Activated CD8-positive, alpha-beta memory T cell treated with anti-CD3 and anti-CD28 coated beads for 24 hours (primary cell): ENCODE data around the gene PAN3.

ENCODE experiments used
- DNase-seq: peaks from one replicate; pipeline ENCODE4 v3.0.0-alpha.2; 2020

Gene PAN3

DNA sequence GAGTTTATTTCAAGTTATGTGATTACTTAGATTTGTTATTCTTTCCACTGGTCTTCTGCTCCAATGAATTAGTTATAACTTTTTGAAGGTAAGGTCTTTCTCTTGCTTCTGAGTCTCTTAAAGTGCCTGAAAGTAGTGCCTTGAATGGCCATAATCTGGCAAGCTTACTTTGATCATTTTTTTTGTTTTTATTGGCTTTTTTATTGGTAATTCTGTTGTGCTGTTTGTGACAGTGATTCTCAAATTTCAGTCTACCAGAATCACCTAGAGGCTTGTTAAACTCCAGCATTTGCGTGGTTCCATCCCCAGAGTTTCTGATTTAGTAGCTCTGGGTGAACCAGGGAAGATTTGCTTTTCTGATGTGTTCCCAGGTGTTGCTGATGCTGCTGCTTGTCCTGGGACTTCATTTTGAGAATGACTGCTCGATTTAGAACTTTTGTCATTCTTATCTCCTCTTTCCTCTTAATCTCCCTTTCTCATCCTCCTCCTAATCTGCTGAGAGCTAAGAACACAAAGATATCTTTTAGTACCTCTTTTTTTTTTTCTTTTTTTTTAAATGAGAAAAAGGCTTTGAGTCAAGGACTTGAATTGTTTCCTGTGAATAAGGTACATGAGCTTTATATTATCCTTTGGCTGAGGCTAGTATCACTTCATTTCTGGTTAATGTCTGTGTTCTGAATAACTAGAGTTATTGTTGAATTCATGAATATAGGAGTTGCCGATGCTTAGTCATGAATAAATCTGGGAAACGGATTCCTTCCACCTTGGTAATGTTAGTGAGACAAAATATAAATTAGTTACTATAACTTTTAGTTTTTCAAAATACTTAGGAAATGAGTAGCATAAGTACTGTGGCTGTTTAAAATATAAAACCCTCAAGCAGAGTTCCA is 91.4 kb downstream of the PAN3 start:
- no peak for DNase-seq

- DNase-seq: no peak
Measured at GRCh38 chr13:28231642-28232041, 93.3 kb downstream of the PAN3 start.

- no peak for DNase-seq
Measured at GRCh38 chr13:28237944-28238343, 99.6 kb downstream of the PAN3 start.

- DNase-seq: no peak
Measured at GRCh38 chr13:28239374-28239773, 101.0 kb downstream of the PAN3 start.

- no peak for DNase-seq
Measured at GRCh38 chr13:28245465-28245864, 107.1 kb downstream of the PAN3 start.

DNA sequence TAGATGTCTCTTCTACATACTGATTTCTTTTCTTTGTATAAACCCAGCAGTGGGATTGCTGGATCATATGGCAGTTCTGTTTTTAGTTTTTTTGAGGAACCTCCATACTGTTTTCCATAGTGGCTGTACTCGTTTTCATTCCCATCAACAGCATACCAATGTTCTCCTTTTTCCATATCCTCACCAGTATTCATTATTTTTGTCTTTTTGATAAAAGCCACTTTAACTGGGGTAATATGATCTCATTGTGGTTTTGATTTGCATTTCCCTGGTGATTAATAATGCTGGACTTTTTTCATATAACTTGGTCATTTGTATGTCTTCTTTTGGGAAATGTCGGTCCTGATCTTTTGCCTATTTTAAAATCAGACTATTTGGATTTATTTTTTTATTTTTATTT is 108.5 kb downstream of the PAN3 start:
- DNase-seq: no peak

DNA sequence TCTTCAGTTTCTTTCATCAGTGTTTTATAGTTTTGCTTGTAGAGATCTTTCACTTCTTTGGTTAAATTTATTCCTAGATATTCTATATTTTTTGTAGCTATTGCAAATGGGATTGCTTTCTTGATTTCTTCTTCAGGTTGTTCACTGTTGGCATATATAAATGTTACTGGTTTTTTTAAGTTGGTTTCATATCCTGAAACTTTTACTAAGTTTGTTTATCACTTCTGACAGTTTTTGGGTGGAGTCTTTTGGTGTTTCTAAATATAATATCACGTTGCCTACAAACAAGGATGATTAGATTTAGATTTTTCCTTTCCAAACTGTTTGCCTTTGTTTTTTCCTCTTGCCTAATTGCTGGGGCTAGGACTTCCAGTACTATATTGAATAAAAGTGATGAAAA is 109.7 kb downstream of the PAN3 start:
- no peak for DNase-seq

DNA sequence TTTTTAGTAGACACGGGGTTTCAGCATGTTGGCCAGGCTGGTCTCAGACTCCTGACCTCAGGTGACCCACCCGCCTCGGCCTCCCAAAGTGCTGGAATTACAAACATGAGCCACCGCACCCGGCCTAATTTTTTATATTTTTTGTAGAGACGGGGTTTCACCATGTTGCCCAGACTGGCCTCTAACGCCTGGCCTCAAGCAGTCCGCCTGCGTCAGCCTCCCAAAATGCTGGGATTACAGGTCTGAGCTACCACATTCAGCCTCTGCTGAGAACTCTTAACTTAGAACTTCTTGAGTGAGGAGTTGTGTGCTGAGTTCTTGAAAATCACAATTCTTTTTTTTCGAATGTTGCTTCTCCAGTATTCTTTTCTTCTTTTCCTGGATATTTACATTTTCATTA is 112.2 kb downstream of the PAN3 start:
- no peak for DNase-seq

- DNase-seq: no peak
Measured at GRCh38 chr13:28251466-28251865, 113.1 kb downstream of the PAN3 start.

GRCh38 chr13:28252547-28252946 is 114.2 kb downstream of the PAN3 start:
- no peak for DNase-seq

- DNase-seq: no peak
Measured at GRCh38 chr13:28257305-28257704, 119.0 kb downstream of the PAN3 start.

GRCh38 chr13:28258417-28258816 is 120.1 kb downstream of the PAN3 start:
- DNase-seq: no peak

- DNase-seq: no peak
Measured at GRCh38 chr13:28267497-28267896, 129.2 kb downstream of the PAN3 start.

GRCh38 chr13:28268800-28269223 is 130.5 kb downstream of the PAN3 start:
- DNase-seq: no peak

GRCh38 chr13:28271056-28271840 is 132.9 kb downstream of the PAN3 start:
- no peak for DNase-seq

- no peak for DNase-seq
Measured at GRCh38 chr13:28273919-28274318, 135.6 kb downstream of the PAN3 start.

DNA sequence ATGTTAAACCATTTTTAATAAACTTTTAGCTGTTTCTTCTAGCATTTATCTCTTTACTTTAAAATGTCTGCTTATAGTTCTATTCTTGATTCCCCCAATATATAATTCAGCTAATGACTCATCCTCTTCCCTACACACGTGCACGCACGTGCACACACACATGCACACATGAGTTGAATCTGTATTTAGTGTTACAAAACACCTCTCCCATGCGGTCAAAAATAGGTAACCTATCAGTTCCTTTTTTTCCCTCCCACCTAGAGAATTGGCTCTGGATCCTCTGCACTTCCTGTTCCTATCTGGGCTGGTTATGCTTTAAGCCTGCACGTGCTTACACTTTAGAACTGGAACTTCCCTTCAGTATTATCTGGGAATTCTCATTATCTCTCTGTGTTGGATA is 144.1 kb downstream of the PAN3 start:
- DNase-seq: no peak

GRCh38 chr13:28283600-28283999 is 145.3 kb downstream of the PAN3 start:
- no peak for DNase-seq

GRCh38 chr13:28286263-28286662 is 147.9 kb downstream of the PAN3 start:
- no peak for DNase-seq

GRCh38 chr13:28297341-28297740 is 159.0 kb downstream of the PAN3 start:
- no peak for DNase-seq

GRCh38 chr13:28299916-28300315 is 161.6 kb downstream of the PAN3 start:
- DNase-seq: no peak

DNA sequence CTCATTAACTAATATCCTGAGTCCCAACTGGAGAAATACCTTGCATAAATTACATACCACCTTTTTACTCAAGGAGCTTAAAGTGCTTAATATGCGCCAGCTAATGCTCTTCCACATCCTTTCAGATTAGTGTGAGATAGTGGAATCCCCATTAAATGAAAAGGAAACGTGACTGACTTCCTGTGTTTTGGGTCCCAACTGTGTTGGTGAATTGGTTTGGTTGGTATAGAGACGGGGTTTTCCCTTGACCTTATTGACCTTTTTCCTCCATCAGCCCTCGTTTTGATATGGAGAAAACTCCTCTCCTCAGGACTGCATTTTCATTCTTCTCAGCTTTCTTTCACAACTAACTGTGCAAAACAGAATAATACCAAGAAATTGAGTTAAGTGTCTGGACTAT is 163.5 kb downstream of the PAN3 start:
- DNase-seq: no peak

DNA sequence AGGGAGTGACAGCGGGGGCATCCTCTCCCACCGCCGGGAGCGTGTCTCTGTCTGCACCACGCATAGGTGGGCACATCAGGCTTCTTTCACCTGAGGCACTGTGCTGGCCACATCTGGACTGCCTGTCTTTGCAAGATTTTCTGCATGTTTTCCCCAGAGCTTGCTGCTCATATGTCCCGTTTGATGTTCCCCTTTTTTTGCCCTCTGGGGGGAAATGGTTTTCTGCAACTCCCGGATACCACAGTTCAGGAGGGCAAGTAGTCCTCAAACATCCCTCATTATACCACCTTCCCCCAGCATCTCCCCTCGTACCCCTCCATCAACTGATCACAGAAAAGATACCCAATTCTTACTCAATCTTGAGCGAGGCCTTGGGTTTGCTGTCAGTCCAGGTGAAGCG is 168.0 kb downstream of the PAN3 start:
- no peak for DNase-seq

GRCh38 chr13:28313579-28313978 is 175.2 kb downstream of the PAN3 start:
- DNase-seq: no peak
